ENCODE measurements around the gene ACO2. TPM values are rescaled to one million over a fixed set of nuclear protein-coding genes. Genes with fewer than 3 reads are reported as not detected.

The ACO2 gene
- total and polyA plus RNA-seq, 2 of the 4 experiments (the other 2 are of a cell fraction): 71.3 to 72.9 TPM

GRCh38 chr22:41541484-41541883 is 72.6 kb downstream of the ACO2 start:
- Histone ChIP-seq H3K4me3 (ENCODE audit: insufficient read depth, low read depth, low read length) (no peak overlapping the region), H3K9ac (ENCODE audit: low read depth, low read length) (no peak overlapping the region), H2AFZ (replicated peaks; ENCODE audit: low read length, poor library complexity) (no peak overlapping the region), H2AK5ac (ENCODE audit: low read depth, low read length) (no peak overlapping the region), H2AK9ac (replicated peaks; ENCODE audit: low read depth, low read length, poor library complexity) (peak overlapping the region; percentile 51), H3K9me1 (ENCODE audit: insufficient read depth, low read length) (peaks cover 28% of the 10 kb centered on the region), H4K8ac (ENCODE audit: low read depth in 2 of 2, low read length in 2 of 2) (no peak overlapping the region), H3K4ac (ENCODE audit: low read depth, low read length) (no peak overlapping the region), H3K27ac (ENCODE audit: insufficient read depth, low read length) (no peak overlapping the region), H3K14ac (replicated peaks; ENCODE audit: low read depth, low read length) (no peak overlapping the region; the same call in 1 of the 2 replicates), H3K36me3 (ENCODE audit: control insufficient read depth, insufficient read depth, low read length) (peaks cover 24% of the 10 kb centered on the region), H2BK20ac (ENCODE audit: low read depth, low read length) (no peak overlapping the region), H3K4me2 (ENCODE audit: low read depth, low read length) (peak overlapping the region; percentile 36; the same call in 1 of the 2 replicates), H4K20me1 (ENCODE audit: insufficient read depth, low read length) (peaks cover 53% of the 10 kb centered on the region), H3K4me1 (ENCODE audit: control insufficient read depth, insufficient read depth, low read length) (peaks cover 11% of the 10 kb centered on the region), H3K18ac (ENCODE audit: low read depth, low read length) (no peak overlapping the region), H3K27me3 (ENCODE audit: control insufficient read depth, insufficient read depth, low read length) (no peaks in the 10 kb centered on the region), H3K23ac (ENCODE audit: low read depth, low read length) (peak overlapping the region; percentile 4; the same call in 1 of the 2 replicates), H2BK5ac (ENCODE audit: low read depth, low read length, poor library complexity, severe bottlenecking) (no peak overlapping the region), H2BK120ac (ENCODE audit: low read depth, low read length) (no peak overlapping the region), H2BK15ac (ENCODE audit: low read depth, low read length) (no peak overlapping the region), H3K56ac (ENCODE audit: extremely low read depth, insufficient read depth, low read length) (no peak overlapping the region), H3K9me3 (ENCODE audit: control insufficient read depth, insufficient read depth, low read length) (no peaks in the 10 kb centered on the region), H4K91ac (ENCODE audit: insufficient read depth, low read depth, low read length) (no peak overlapping the region), H4K5ac (ENCODE audit: low read depth, low read length) (no peak overlapping the region), H3K79me1 (ENCODE audit: low read depth in 1 of 2, low read length in 2 of 2) (peaks cover 8 to 68% of the 10 kb centered on the region in 2 experiments)
- in situ Hi-C loops (cut with MboI; ENCODE audit: low sequenced_read_pairs) (no loop called here), intact Hi-C loops (cut with micrococcal nuclease) (no loop called here), dilution Hi-C loops (cut with HindIII; ENCODE audit: low sequenced_read_pairs, unreplicated experiment) (no loop called here)
- 80% methylated on average over 3 of the region's 3 CpGs; no CpG with 5 or more reads in 1 of the 2 experiments for WGBS, 2 experiments (ENCODE audit: extremely low coverage in 2 of 2, insufficient read length in 1 of 2)
- TF ChIP-seq RCOR1 (IDR thresholded peaks at IDR 0.05; ENCODE audit: insufficient replicate concordance, low read length) (no peak), SMC3 (IDR thresholded peaks at IDR 0.05; ENCODE audit: low read depth, low read length) (no peak), BHLHE40 (IDR thresholded peaks at IDR 0.05; ENCODE audit: low read depth, low read length) (no peak), MAFK (IDR thresholded peaks at IDR 0.05; ENCODE audit: low read depth, low read length) (no peak), NFE2L2 (IDR thresholded peaks at IDR 0.05; ENCODE audit: low read depth, low read length) (no peak), RFX5 (IDR thresholded peaks at IDR 0.05; ENCODE audit: low read depth, low read length) (no peak), CTCF (conservative IDR thresholded peaks at IDR 0.05; ENCODE audit: low read depth, low read length) (no peak), FOS (IDR thresholded peaks at IDR 0.05; ENCODE audit: low read depth, low read length) (no peak), CEBPB (IDR thresholded peaks at IDR 0.05; ENCODE audit: low read depth, low read length) (no peak), RAD21 (IDR thresholded peaks at IDR 0.05; ENCODE audit: low read length) (no peak), CHD1 (IDR thresholded peaks at IDR 0.05; ENCODE audit: low read depth, low read length) (no peak), POLR2A (IDR thresholded peaks at IDR 0.05; ENCODE audit: low read depth, low read length) (no peak), USF2 (IDR thresholded peaks at IDR 0.05; ENCODE audit: low read depth, low read length) (no peak), MXI1 (IDR thresholded peaks at IDR 0.05; ENCODE audit: borderline replicate concordance, low read depth, low read length) (no peak), MAZ (IDR thresholded peaks at IDR 0.05; ENCODE audit: borderline replicate concordance, low read depth, low read length) (no peak), ELK1 (IDR thresholded peaks at IDR 0.05; ENCODE audit: borderline replicate concordance, low read depth, low read length) (no peak)
- CTCF ChIA-PET: no interaction called here
- DNase-seq (no peak), ATAC-seq (ENCODE audit: low read depth) (no peak)
- no TSS peak for BruUV-seq (replicated peaks)
- POLR2A ChIA-PET (ENCODE audit: unreplicated experiment): interaction anchor here (0.6 kb wide), 1 partner anchor 79 kb away, joined by 4 read pairs; no protein-coding TSS in a partner anchor
